HEK293 (cell line): ENCODE data around the gene ACKR3.

Source experiments
- CTCF ChIA-PET: fragments of 350-600 bp; formaldehyde crosslinking; extraction: SDS; loops from one replicate; lab custom pipeline; 2021; ENCODE audit warnings: antibody characterized with exemption; lab: Yijun Ruan, JAX
- POLR2A ChIA-PET: fragments of 300-600 bp; formaldehyde crosslinking; extraction: SDS; loops from one replicate; lab custom pipeline; 2020; ENCODE audit warnings: antibody characterized with exemption, inconsistent platforms; lab: Yijun Ruan, JAX
- H3K27ac ChIP-seq: fragments of 200-500 bp; sonication (Bioruptor generic); 2 replicates; pipeline ENCODE4 v1.5.1; 2014; ENCODE audit warnings: low read depth, low read length, control low read depth, inconsistent platforms; ENCODE audit errors: extremely low read depth
- H3K36me3 ChIP-seq, 2 experiments: fragments of 200-500 bp in 1 of 2; sonication (Bioruptor generic) in 1 of 2; 1 replicate in 1 of 2; 2 replicates in 1 of 2; pipeline ENCODE4 v1.5.1; 2014 to 2017; ENCODE audit warnings: inconsistent platforms in 2 of 2, low read length in 2 of 2; ENCODE audit not compliant: control insufficient read depth in 2 of 2, insufficient read depth in 1 of 2
- H3K4me1 ChIP-seq: fragments of 200-500 bp; sonication (Bioruptor generic); 2 replicates; pipeline ENCODE4 v1.5.1; 2014; ENCODE audit warnings: mild to moderate bottlenecking, low read length, inconsistent platforms; ENCODE audit not compliant: control insufficient read depth, insufficient read depth
- H3K4me3 ChIP-seq: 2 replicates; pipeline ENCODE4 v1.5.1; 2011; ENCODE audit warnings: low read depth, mild to moderate bottlenecking, control low read depth, low read length, moderate library complexity
- H3K9me3 ChIP-seq: fragments of 200-500 bp; sonication (Bioruptor generic); 2 replicates; pipeline ENCODE4 v1.5.1; 2014; ENCODE audit warnings: low read depth, low read length, inconsistent platforms; ENCODE audit not compliant: control insufficient read depth, insufficient read depth
- FEZF1 ChIP-seq: fragments of 450-650 bp; formaldehyde crosslinking; IDR thresholded peaks from 2 replicates; pipeline ENCODE4 v1.5.1; 2016; ENCODE audit warnings: missing biosample characterization, missing genetic modification characterization
- GLIS1 ChIP-seq: fragments of 450-650 bp; formaldehyde crosslinking; IDR thresholded peaks from 2 replicates; pipeline ENCODE4 v1.5.1; 2016; ENCODE audit warnings: missing biosample characterization, missing genetic modification characterization
- GLIS2 ChIP-seq: fragments of 450-650 bp; formaldehyde crosslinking; IDR thresholded peaks from 2 replicates; pipeline ENCODE4 v1.5.1; 2016; ENCODE audit warnings: missing biosample characterization, missing genetic modification characterization
- MZF1 ChIP-seq: fragments of 450-650 bp; formaldehyde crosslinking; IDR thresholded peaks from 2 replicates; pipeline ENCODE4 v1.5.1; 2017; ENCODE audit warnings: missing biosample characterization, missing genetic modification characterization, borderline replicate concordance
- ZBTB1 ChIP-seq: fragments of 450-650 bp; formaldehyde crosslinking; IDR thresholded peaks from 2 replicates; pipeline ENCODE4 v1.5.1; 2016; ENCODE audit warnings: missing biosample characterization, missing genetic modification characterization
- ZBTB17 ChIP-seq: fragments of 450-650 bp; formaldehyde crosslinking; IDR thresholded peaks from 2 replicates; pipeline ENCODE4 v1.5.1; 2016; ENCODE audit warnings: missing biosample characterization, missing genetic modification characterization
- ZBTB7A ChIP-seq: fragments of 450-650 bp; formaldehyde crosslinking; IDR thresholded peaks from 2 replicates; pipeline ENCODE4 v1.5.1; 2016; ENCODE audit warnings: low read depth, missing biosample characterization, missing genetic modification characterization
- ZFHX2 ChIP-seq: fragments of 450-650 bp; formaldehyde crosslinking; conservative IDR thresholded peaks from 2 replicates; pipeline ENCODE4 v1.5.1; 2016; ENCODE audit warnings: missing biosample characterization, missing genetic modification characterization
- ZNF16 ChIP-seq: fragments of 450-650 bp; formaldehyde crosslinking; IDR thresholded peaks from 2 replicates; pipeline ENCODE4 v1.5.1; 2016; ENCODE audit warnings: low read depth, missing biosample characterization, missing genetic modification characterization
- ZNF169 ChIP-seq: fragments of 450-650 bp; formaldehyde crosslinking; IDR thresholded peaks from 2 replicates; pipeline ENCODE4 v1.5.1; 2016; ENCODE audit warnings: missing biosample characterization, missing genetic modification characterization
- ZNF354C ChIP-seq: fragments of 450-650 bp; formaldehyde crosslinking; IDR thresholded peaks from 2 replicates; pipeline ENCODE4 v1.5.1; 2016; ENCODE audit warnings: missing biosample characterization, missing genetic modification characterization, low read depth, borderline replicate concordance
- ZNF398 ChIP-seq: fragments of 450-650 bp; formaldehyde crosslinking; IDR thresholded peaks from 2 replicates; pipeline ENCODE4 v1.5.1; 2017; ENCODE audit warnings: missing biosample characterization, missing genetic modification characterization
- ZNF473 ChIP-seq: fragments of 450-650 bp; formaldehyde crosslinking; IDR thresholded peaks from 2 replicates; pipeline ENCODE4 v1.5.1; 2017; ENCODE audit warnings: missing biosample characterization, missing genetic modification characterization
- ZNF48 ChIP-seq: fragments of 450-650 bp; formaldehyde crosslinking; IDR thresholded peaks from 2 replicates; pipeline ENCODE4 v1.5.1; 2016; ENCODE audit warnings: missing biosample characterization, missing genetic modification characterization
- ZNF549 ChIP-seq: fragments of 450-650 bp; IDR thresholded peaks from 2 replicates; pipeline ENCODE4 v1.5.1; 2018; ENCODE audit warnings: missing biosample characterization, missing genetic modification characterization, mild to moderate bottlenecking, inconsistent platforms, moderate library complexity
- ZNF571 ChIP-seq: fragments of 450-650 bp; formaldehyde crosslinking; IDR thresholded peaks from 2 replicates; pipeline ENCODE4 v1.5.0; 2017; ENCODE audit warnings: missing biosample characterization, missing genetic modification characterization
- ZNF610 ChIP-seq: fragments of 450-650 bp; formaldehyde crosslinking; IDR thresholded peaks from 2 replicates; pipeline ENCODE4 v1.5.1; 2016; ENCODE audit warnings: missing biosample characterization, missing genetic modification characterization, borderline replicate concordance
- ZNF645 ChIP-seq: fragments of 450-650 bp; formaldehyde crosslinking; IDR thresholded peaks from 2 replicates; pipeline ENCODE4; 2016; ENCODE audit warnings: missing biosample characterization, missing genetic modification characterization
- ZNF670 ChIP-seq: fragments of 450-650 bp; formaldehyde crosslinking; IDR thresholded peaks from 2 replicates; pipeline ENCODE4 v1.5.1; 2016; ENCODE audit warnings: missing biosample characterization, missing genetic modification characterization, low read depth
- ZNF747 ChIP-seq: fragments of 450-650 bp; formaldehyde crosslinking; IDR thresholded peaks from 2 replicates; pipeline ENCODE4 v1.5.1; 2016; ENCODE audit warnings: missing biosample characterization, missing genetic modification characterization
- ZNF777 ChIP-seq: fragments of 450-650 bp; formaldehyde crosslinking; IDR thresholded peaks from 2 replicates; pipeline ENCODE4 v1.5.1; 2017; ENCODE audit warnings: missing biosample characterization, missing genetic modification characterization, borderline replicate concordance
- TF ChIP-seq, protein P1 (sequence below): fragments of 450-650 bp; formaldehyde crosslinking; IDR thresholded peaks from 2 replicates; pipeline ENCODE4 v1.5.1; 2016; ENCODE audit warnings: missing biosample characterization, missing genetic modification characterization
- TF ChIP-seq, protein P2 (sequence below): fragments of 450-650 bp; formaldehyde crosslinking; IDR thresholded peaks from 2 replicates; pipeline ENCODE4 v1.5.1; 2016; ENCODE audit warnings: missing biosample characterization, missing genetic modification characterization
- TF ChIP-seq, protein P3 (sequence below): fragments of 450-650 bp; formaldehyde crosslinking; IDR thresholded peaks from 2 replicates; pipeline ENCODE4 v1.5.1; 2016; ENCODE audit warnings: missing biosample characterization, missing genetic modification characterization
- TF ChIP-seq, protein P4 (sequence below): fragments of 450-650 bp; formaldehyde crosslinking; IDR thresholded peaks from 2 replicates; pipeline ENCODE4 v1.5.1; 2017; ENCODE audit warnings: missing biosample characterization, missing genetic modification characterization

Gene ACKR3

DNA sequence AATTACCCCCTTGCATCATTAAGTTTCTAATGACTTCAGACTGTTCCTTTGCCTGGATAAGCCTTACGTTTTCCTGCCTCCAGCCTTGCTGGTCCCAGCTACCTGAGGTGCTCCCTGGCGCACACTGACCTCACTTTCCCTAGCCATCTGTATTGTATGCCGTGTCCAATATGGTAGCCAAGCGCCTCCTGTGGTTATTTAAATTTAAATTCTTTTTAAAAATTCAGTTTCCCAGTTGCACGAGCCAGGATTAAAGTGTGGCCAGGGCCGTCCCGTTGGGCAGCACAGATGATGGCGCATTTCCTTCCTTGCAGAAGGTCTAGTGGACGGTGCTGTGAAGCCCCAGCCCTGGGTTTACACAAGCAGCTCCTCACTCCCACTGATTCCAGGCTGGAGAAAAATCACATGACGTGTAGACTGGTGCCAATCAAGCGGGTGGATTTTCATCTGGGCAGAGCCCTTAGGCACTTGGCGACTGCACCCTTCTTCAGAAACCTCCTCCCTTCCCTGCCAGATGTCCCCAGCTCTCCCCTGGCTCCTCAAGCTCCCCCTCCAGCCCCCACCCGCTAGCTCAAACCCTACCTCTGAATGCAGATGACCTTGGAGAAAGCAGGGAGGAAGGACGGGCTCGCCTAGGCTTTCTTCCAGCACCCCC, 33.9 kb downstream of the ACKR3 start:
- no peaks in the 10 kb centered on the region for H3K9me3 ChIP-seq
- CTCF ChIA-PET = no interaction called here

DNA sequence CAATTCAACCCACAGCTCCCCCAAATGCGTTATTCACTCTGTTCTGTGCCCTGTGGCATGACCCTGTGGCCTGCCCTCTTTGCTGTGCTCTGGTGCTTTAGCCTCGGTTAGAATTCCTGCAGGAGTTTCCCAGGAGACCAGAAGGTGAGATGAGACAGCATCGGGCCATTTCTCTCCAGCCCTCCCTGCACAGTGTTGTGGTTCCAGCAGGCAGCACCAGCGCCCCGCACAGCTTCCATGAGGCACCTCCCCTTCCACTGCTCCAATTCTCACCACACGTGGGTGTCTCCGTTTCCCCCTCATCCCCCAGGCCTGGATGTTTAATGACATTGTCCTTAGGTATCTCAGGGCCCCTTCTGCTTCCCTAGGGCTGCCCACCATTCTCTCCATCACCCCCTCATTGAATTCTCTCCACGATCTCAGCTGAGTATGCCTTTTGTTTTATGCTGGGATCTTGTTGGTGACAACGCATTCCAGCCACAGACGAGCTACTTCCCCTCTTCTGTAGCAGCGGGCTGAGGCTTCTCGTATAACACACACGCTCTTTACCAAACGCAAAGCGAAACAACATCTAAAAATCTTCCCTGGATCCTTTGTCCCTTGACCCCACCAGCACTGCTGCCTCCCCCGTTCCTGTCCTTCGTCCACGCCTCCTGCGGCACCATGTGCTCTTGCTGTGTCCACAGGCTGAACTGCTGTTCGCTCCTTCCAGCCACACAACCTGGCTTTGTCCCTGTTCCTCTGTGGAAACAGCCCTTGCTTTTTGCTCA, 35.1 kb downstream of the ACKR3 start:
- H3K9me3 ChIP-seq = no peaks in the 10 kb centered on the region
- POLR2A ChIA-PET = no interaction called here
- H3K4me1 ChIP-seq = no peaks in the 10 kb centered on the region
- H3K27ac ChIP-seq = no peak overlapping the region
- H3K36me3 ChIP-seq = no peaks in the 10 kb centered on the region
- H3K4me3 ChIP-seq = no peak overlapping the region
- CTCF ChIA-PET = no interaction called here
- TF ChIP-seq, protein P1, sequence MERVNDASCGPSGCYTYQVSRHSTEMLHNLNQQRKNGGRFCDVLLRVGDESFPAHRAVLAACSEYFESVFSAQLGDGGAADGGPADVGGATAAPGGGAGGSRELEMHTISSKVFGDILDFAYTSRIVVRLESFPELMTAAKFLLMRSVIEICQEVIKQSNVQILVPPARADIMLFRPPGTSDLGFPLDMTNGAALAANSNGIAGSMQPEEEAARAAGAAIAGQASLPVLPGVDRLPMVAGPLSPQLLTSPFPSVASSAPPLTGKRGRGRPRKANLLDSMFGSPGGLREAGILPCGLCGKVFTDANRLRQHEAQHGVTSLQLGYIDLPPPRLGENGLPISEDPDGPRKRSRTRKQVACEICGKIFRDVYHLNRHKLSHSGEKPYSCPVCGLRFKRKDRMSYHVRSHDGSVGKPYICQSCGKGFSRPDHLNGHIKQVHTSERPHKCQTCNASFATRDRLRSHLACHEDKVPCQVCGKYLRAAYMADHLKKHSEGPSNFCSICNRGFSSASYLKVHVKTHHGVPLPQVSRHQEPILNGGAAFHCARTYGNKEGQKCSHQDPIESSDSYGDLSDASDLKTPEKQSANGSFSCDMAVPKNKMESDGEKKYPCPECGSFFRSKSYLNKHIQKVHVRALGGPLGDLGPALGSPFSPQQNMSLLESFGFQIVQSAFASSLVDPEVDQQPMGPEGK = no peak
- TF ChIP-seq ZNF670 (no peak), ZBTB1 (tag by site-specific recombination) (no peak), ZNF354C (tag by site-specific recombination) (no peak), ZNF398 (tag by site-specific recombination) (no peak), ZBTB7A (tag by site-specific recombination) (no peak), FEZF1 (tag by site-specific recombination) (no peak), GLIS2 (tag by site-specific recombination) (no peak), ZBTB17 (tag by site-specific recombination) (no peak), ZNF571 (tag by site-specific recombination) (no peak)
- TF ChIP-seq, protein P2, sequence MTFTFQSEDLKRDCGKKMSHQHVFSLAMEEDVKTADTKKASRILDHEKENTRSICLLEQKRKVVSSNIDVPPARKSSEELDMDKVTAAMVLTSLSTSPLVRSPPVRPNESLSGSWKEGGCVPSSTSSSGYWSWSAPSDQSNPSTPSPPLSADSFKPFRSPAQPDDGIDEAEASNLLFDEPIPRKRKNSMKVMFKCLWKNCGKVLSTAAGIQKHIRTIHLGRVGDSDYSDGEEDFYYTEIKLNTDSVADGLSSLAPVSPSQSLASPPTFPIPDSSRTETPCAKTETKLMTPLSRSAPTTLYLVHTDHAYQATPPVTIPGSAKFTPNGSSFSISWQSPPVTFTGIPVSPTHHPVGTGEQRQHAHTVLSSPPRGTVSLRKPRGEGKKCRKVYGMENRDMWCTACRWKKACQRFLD (tag by site-specific recombination) = no peak

More for the DNA sequence above, 33.9 kb downstream of the ACKR3 start:
- no peak for TF ChIP-seq ZNF48 (tag by site-specific recombination)
- no peak for TF ChIP-seq ZNF16 (tag by site-specific recombination)
- TF ChIP-seq ZNF747 (tag by site-specific recombination) = no peak
- TF ChIP-seq, protein P3, sequence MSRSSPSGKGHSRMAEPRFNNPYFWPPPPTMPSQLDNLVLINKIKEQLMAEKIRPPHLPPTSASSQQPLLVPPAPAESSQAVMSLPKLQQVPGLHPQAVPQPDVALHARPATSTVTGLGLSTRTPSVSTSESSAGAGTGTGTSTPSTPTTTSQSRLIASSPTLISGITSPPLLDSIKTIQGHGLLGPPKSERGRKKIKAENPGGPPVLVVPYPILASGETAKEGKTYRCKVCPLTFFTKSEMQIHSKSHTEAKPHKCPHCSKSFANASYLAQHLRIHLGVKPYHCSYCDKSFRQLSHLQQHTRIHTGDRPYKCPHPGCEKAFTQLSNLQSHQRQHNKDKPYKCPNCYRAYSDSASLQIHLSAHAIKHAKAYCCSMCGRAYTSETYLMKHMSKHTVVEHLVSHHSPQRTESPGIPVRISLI = no peak
- TF ChIP-seq, protein P4, sequence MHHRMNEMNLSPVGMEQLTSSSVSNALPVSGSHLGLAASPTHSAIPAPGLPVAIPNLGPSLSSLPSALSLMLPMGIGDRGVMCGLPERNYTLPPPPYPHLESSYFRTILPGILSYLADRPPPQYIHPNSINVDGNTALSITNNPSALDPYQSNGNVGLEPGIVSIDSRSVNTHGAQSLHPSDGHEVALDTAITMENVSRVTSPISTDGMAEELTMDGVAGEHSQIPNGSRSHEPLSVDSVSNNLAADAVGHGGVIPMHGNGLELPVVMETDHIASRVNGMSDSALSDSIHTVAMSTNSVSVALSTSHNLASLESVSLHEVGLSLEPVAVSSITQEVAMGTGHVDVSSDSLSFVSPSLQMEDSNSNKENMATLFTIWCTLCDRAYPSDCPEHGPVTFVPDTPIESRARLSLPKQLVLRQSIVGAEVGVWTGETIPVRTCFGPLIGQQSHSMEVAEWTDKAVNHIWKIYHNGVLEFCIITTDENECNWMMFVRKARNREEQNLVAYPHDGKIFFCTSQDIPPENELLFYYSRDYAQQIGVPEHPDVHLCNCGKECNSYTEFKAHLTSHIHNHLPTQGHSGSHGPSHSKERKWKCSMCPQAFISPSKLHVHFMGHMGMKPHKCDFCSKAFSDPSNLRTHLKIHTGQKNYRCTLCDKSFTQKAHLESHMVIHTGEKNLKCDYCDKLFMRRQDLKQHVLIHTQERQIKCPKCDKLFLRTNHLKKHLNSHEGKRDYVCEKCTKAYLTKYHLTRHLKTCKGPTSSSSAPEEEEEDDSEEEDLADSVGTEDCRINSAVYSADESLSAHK (tag by site-specific recombination) = no peak
- TF ChIP-seq MZF1 (tag by site-specific recombination) = no peak
- TF ChIP-seq ZNF645 = no peak
- TF ChIP-seq ZNF777 (tag by site-specific recombination) = no peak
- no peak for TF ChIP-seq ZNF549 (tag by site-specific recombination)
- no peak for TF ChIP-seq ZFHX2 (tag by site-specific recombination)
- no peak for TF ChIP-seq GLIS1 (tag by site-specific recombination)
- TF ChIP-seq ZNF610 (tag by site-specific recombination) = no peak
- no peak for TF ChIP-seq ZNF169 (tag by site-specific recombination)
- no peak for TF ChIP-seq ZNF473 (tag by site-specific recombination)
- H3K27ac ChIP-seq = no peak overlapping the region
- no peaks in the 10 kb centered on the region for H3K4me1 ChIP-seq
- H3K36me3 ChIP-seq = no peaks in the 10 kb centered on the region
- no peak overlapping the region for H3K4me3 ChIP-seq
- POLR2A ChIA-PET = no interaction called here
